GM18498 (cell line): ENCODE results near the gene ACTL6B.

Experiments
- ATAC-seq: cut with Tn5 transposase; IDR thresholded peaks from one replicate; pipeline ENCODE4 v1.9.1; 2021; ENCODE audit warnings: mild to moderate bottlenecking, moderate library complexity; ENCODE audit not compliant: unreplicated experiment

ACTL6B gene

GRCh38 chr7:100683659-100684533, 27.6 kb upstream of the ACTL6B start:
- no peak for ATAC-seq

GRCh38 chr7:100682991-100683658, 26.9 kb upstream of the ACTL6B start:
- ATAC-seq = no peak

- no peak for ATAC-seq
Measured at GRCh38 chr7:100682228-100682741, 26.0 kb upstream of the ACTL6B start.

- ATAC-seq = no peak
Measured at GRCh38 chr7:100681491-100682227, 25.4 kb upstream of the ACTL6B start.

- no peak for ATAC-seq
Measured at GRCh38 chr7:100680576-100681271, 24.5 kb upstream of the ACTL6B start.

- no peak for ATAC-seq
Measured at GRCh38 chr7:100679927-100680575, 23.8 kb upstream of the ACTL6B start.

- no peak for ATAC-seq
Measured at GRCh38 chr7:100679129-100679926, 23.1 kb upstream of the ACTL6B start.

GRCh38 chr7:100678291-100678984, 22.2 kb upstream of the ACTL6B start:
- ATAC-seq = no peak

- no peak for ATAC-seq
Measured at GRCh38 chr7:100677308-100678267, 21.3 kb upstream of the ACTL6B start.

- no peak for ATAC-seq
Measured at GRCh38 chr7:100676501-100677306, 20.5 kb upstream of the ACTL6B start.

- peak; percentile 38 for ATAC-seq
Measured at GRCh38 chr7:100675581-100676350, 19.5 kb upstream of the ACTL6B start.

- no peak for ATAC-seq
Measured at GRCh38 chr7:100675105-100675451, 18.8 kb upstream of the ACTL6B start.

GRCh38 chr7:100674411-100675104, 18.3 kb upstream of the ACTL6B start:
- ATAC-seq = no peak

GRCh38 chr7:100673942-100674410, 17.7 kb upstream of the ACTL6B start:
- no peak for ATAC-seq

- peak; percentile 55 for ATAC-seq
Measured at GRCh38 chr7:100673302-100673941, 17.2 kb upstream of the ACTL6B start, which contains the start of gene GNB2. GNB2 (plus strand) TSS chr7:100673740; CDS start chr7:100676266, 2,526 bp downstream.
